Astrocyte (in vitro differentiated cells and primary cell): ENCODE results near the gene OR6C76. TPM values are rescaled to one million over a fixed set of nuclear protein-coding genes. Genes with fewer than 3 reads are reported as not detected.

ENCODE experiments used
- DNase-seq: peaks from one replicate; pipeline ENCODE4 v3.0.0-alpha.2; 2010; ENCODE audit warnings: low read depth
- FAIRE-seq: peaks from 2 replicates; lab custom pipeline; 2011; peaks lifted over from hg19 to GRCh38; lab: Jason Lieb, UNC
- H2AFZ ChIP-seq: 2 replicates; pipeline ENCODE4 v1.6.0; 2012; ENCODE audit warnings: low read depth, low read length, inconsistent platforms
- H3K27ac ChIP-seq: 2 replicates; pipeline ENCODE4 v1.5.1; 2011; ENCODE audit warnings: low read depth, low read length, inconsistent platforms
- H3K27me3 ChIP-seq: 2 replicates; pipeline ENCODE4 v1.6.0; 2011; ENCODE audit warnings: low read length, inconsistent platforms; ENCODE audit not compliant: insufficient read depth
- H3K36me3 ChIP-seq: 2 replicates; pipeline ENCODE4 v1.5.1; 2011; ENCODE audit warnings: low read length, inconsistent platforms; ENCODE audit not compliant: insufficient read depth
- H3K4me1 ChIP-seq: 2 replicates; pipeline ENCODE4 v1.5.1; 2011; ENCODE audit warnings: low read length, inconsistent platforms; ENCODE audit not compliant: insufficient read depth
- H3K4me2 ChIP-seq: 2 replicates; pipeline ENCODE4 v1.6.0; 2012; ENCODE audit warnings: low read length, inconsistent platforms
- H3K4me3 ChIP-seq: 2 replicates; pipeline ENCODE4 v1.5.1; 2011; ENCODE audit warnings: low read depth, mild to moderate bottlenecking, low read length, inconsistent platforms; ENCODE audit not compliant: insufficient read depth
- H3K79me2 ChIP-seq: 2 replicates; pipeline ENCODE4 v1.6.0; 2012; ENCODE audit warnings: mild to moderate bottlenecking, low read length, inconsistent platforms; ENCODE audit not compliant: insufficient read depth
- H3K9ac ChIP-seq: 2 replicates; pipeline ENCODE4 v1.6.0; 2012; ENCODE audit warnings: mild to moderate bottlenecking, low read length, inconsistent platforms
- H3K9me3 ChIP-seq: 2 replicates; pipeline ENCODE4 v1.5.1; 2012; ENCODE audit warnings: low read depth, mild to moderate bottlenecking, low read length, inconsistent platforms; ENCODE audit not compliant: insufficient read depth
- H4K20me1 ChIP-seq: 2 replicates; pipeline ENCODE4 v1.6.0; 2012; ENCODE audit warnings: low read length, inconsistent platforms; ENCODE audit not compliant: insufficient read depth
- H3K27ac Mint-ChIP-seq: one replicate; pipeline ENCODE4 v1.8.0; 2021; ENCODE audit warnings: mild to moderate bottlenecking, mixed read lengths; ENCODE audit not compliant: unreplicated experiment
- H3K27me3 Mint-ChIP-seq: one replicate; pipeline ENCODE4 v1.8.0; 2021; ENCODE audit warnings: low read depth, mixed read lengths; ENCODE audit not compliant: unreplicated experiment
- H3K36me3 Mint-ChIP-seq: one replicate; pipeline ENCODE4 v1.8.0; 2021; ENCODE audit warnings: low read depth, mixed read lengths; ENCODE audit not compliant: unreplicated experiment
- H3K4me1 Mint-ChIP-seq: one replicate; pipeline ENCODE4 v1.8.0; 2021; ENCODE audit warnings: low read depth, mixed read lengths; ENCODE audit not compliant: unreplicated experiment
- H3K4me3 Mint-ChIP-seq: one replicate; pipeline ENCODE4 v1.8.0; 2021; ENCODE audit warnings: mild to moderate bottlenecking, moderate library complexity, mixed read lengths; ENCODE audit not compliant: unreplicated experiment
- H3K9me3 Mint-ChIP-seq: one replicate; pipeline ENCODE4 v1.8.0; 2021; ENCODE audit warnings: mild to moderate bottlenecking, mixed read lengths; ENCODE audit not compliant: unreplicated experiment
- CTCF ChIP-seq: IDR thresholded peaks from 2 replicates; pipeline ENCODE4 v1.5.1; 2011; ENCODE audit warnings: low read depth, mild to moderate bottlenecking, inconsistent platforms, low read length, moderate library complexity; ENCODE audit not compliant: insufficient read depth
- EZH2 ChIP-seq: IDR thresholded peaks from 2 replicates; pipeline ENCODE4 v1.6.1; 2012; ENCODE audit warnings: mild to moderate bottlenecking, low read length, inconsistent platforms; ENCODE audit not compliant: insufficient read depth
- total RNA-seq: library from RNA; stranded (reverse); gene quantifications from 2 replicates; pipeline ENCODE4 v1.2.1, GENCODE V29; 2021

Gene OR6C76
- total RNA-seq, 1 donor from 2014 or later = not detected

GRCh38 chr12:55416961-55417360 lies 9.1 kb upstream of the OR6C76 start:
- H3K27me3 ChIP-seq = no peaks in the 10 kb centered on the region
- TF ChIP-seq CTCF = no peak
- Mint-ChIP-seq H3K4me3 (no peak overlapping the region), H3K27me3 (no peaks in the 10 kb centered on the region), H3K36me3 (no peaks in the 10 kb centered on the region), H3K27ac (no peak overlapping the region), H3K4me1 (no peaks in the 10 kb centered on the region), H3K9me3 (peaks cover 2% of the 10 kb centered on the region)
- no peak overlapping the region for H3K4me3 ChIP-seq
- H3K9ac ChIP-seq = no peak overlapping the region
- H3K4me2 ChIP-seq = no peak overlapping the region
- H4K20me1 ChIP-seq = no peaks in the 10 kb centered on the region
- H3K36me3 ChIP-seq = no peaks in the 10 kb centered on the region
- DNase-seq (no peak), FAIRE-seq (no peak)
- H3K79me2 ChIP-seq = no peaks in the 10 kb centered on the region
- H3K9me3 ChIP-seq = no peaks in the 10 kb centered on the region
- no peak overlapping the region for H3K27ac ChIP-seq
- no peak overlapping the region for H2AFZ ChIP-seq
- H3K4me1 ChIP-seq = no peaks in the 10 kb centered on the region

- H3K4me1 ChIP-seq = no peaks in the 10 kb centered on the region
- H3K4me3 ChIP-seq = no peak overlapping the region
- H3K9me3 ChIP-seq = no peaks in the 10 kb centered on the region
- no peaks in the 10 kb centered on the region for H3K36me3 ChIP-seq
- no peak overlapping the region for H3K27ac ChIP-seq
- H3K27me3 Mint-ChIP-seq = no peaks in the 10 kb centered on the region
- H3K9ac ChIP-seq = no peak overlapping the region
- H3K27ac Mint-ChIP-seq = no peak overlapping the region
- no peak for TF ChIP-seq CTCF
- no peak for TF ChIP-seq EZH2
- no peak overlapping the region for H3K4me3 Mint-ChIP-seq
- H3K4me1 Mint-ChIP-seq = no peaks in the 10 kb centered on the region
- DNase-seq = no peak
- no peak overlapping the region for H3K4me2 ChIP-seq
- no peaks in the 10 kb centered on the region for H3K27me3 ChIP-seq
- no peak for FAIRE-seq
- H3K79me2 ChIP-seq = no peaks in the 10 kb centered on the region
- no peaks in the 10 kb centered on the region for H4K20me1 ChIP-seq
- no peaks in the 10 kb centered on the region for H3K36me3 Mint-ChIP-seq
- no peaks in the 10 kb centered on the region for H3K9me3 Mint-ChIP-seq
- H2AFZ ChIP-seq = no peak overlapping the region
These were observed 5.6 kb upstream of the OR6C76 start for GRCh38 chr12:55420307-55420962.
